ENCODE data around the gene PDE8B. TPM values are rescaled to one million over a fixed set of nuclear protein-coding genes. Genes with fewer than 3 reads are reported as not detected.

The PDE8B gene
- total RNA-seq, 1 experiment from 2014 or later = not detected

- no peak for TF ChIP-seq EZH2 (IDR thresholded peaks at IDR 0.05; ENCODE audit: low read length, unreplicated experiment)
- TF ChIP-seq, protein P1, sequence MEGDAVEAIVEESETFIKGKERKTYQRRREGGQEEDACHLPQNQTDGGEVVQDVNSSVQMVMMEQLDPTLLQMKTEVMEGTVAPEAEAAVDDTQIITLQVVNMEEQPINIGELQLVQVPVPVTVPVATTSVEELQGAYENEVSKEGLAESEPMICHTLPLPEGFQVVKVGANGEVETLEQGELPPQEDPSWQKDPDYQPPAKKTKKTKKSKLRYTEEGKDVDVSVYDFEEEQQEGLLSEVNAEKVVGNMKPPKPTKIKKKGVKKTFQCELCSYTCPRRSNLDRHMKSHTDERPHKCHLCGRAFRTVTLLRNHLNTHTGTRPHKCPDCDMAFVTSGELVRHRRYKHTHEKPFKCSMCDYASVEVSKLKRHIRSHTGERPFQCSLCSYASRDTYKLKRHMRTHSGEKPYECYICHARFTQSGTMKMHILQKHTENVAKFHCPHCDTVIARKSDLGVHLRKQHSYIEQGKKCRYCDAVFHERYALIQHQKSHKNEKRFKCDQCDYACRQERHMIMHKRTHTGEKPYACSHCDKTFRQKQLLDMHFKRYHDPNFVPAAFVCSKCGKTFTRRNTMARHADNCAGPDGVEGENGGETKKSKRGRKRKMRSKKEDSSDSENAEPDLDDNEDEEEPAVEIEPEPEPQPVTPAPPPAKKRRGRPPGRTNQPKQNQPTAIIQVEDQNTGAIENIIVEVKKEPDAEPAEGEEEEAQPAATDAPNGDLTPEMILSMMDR (conservative IDR thresholded peaks at IDR 0.05; ENCODE audit: low read depth, low read length) = no peak
- no peak for TF ChIP-seq EZH2phosphoT487 (IDR thresholded peaks at IDR 0.05; ENCODE audit: borderline replicate concordance, low read length)
- H2AFZ ChIP-seq (ENCODE audit: low read length) = no peak overlapping the region
- ATAC-seq (no peak), DNase-seq (peak; percentile 3)
- no peak overlapping the region for H3K27ac ChIP-seq (ENCODE audit: low read length)
- no peaks in the 10 kb centered on the region for H3K4me1 ChIP-seq (ENCODE audit: insufficient read depth, low read length)
- H4K20me1 ChIP-seq (ENCODE audit: low read length) = no peaks in the 10 kb centered on the region
- H3K4me2 ChIP-seq (ENCODE audit: low read length) = no peak overlapping the region
- H3K9me2 ChIP-seq (replicated peaks; ENCODE audit: low read length) = no peaks in the 10 kb centered on the region
- no peak overlapping the region for H3K9ac ChIP-seq (ENCODE audit: low read length)
- no TSS peak for BruUV-seq (replicated peaks)
- H3F3A ChIP-seq (ENCODE audit: low read length, unreplicated experiment) = no peaks in the 10 kb centered on the region
- no peak overlapping the region for H3K4me3 ChIP-seq (ENCODE audit: low read length)
- H3K36me3 ChIP-seq (ENCODE audit: low read depth, low read length) = no peaks in the 10 kb centered on the region
- ChIA-PET CTCF (no interaction called here), POLR2A (ENCODE audit: unreplicated experiment) (no interaction called here)
- intact Hi-C loops (cut with micrococcal nuclease) = no loop called here
- no peaks in the 10 kb centered on the region for H3K27me3 ChIP-seq (ENCODE audit: low read length)
- no peaks in the 10 kb centered on the region for H3K79me2 ChIP-seq (ENCODE audit: low read length)
- no peaks in the 10 kb centered on the region for H3K9me3 ChIP-seq (ENCODE audit: low read length)
These were observed 132.7 kb downstream of the PDE8B start for GRCh38 chr5:77343165-77343564.

DNA sequence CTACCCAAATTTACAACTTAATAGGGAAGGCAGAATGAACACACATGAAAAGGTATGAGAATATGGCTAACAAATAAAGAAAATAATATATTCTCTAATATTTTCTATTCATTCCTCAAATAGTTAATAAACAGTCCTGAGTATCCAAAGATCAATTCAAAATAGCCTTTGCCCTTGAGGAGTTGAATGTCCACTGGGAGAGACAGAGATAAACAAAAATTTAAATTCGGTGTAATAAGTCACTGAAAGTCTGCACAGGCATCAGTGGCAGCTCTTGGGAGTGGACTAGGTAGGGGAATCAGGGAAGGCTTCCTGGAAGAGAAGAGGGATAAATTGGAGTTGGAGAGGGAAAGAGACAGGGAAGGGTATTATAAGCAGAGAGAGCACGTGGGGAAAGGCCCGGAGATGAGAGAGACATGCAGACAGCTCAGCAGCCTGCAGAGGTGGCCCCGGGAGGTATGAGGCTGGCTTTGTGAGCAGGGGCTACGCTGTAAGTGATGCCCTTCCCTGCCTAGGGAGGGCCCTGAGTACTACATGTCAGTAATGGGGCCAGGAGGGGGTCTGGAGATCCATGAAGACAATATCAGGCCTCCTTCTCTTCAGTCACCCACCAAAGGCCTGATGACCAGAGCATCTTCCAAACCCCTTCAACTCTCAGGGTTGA, 137.1 kb downstream of the PDE8B start:
- TF ChIP-seq EZH2phosphoT487 (IDR thresholded peaks at IDR 0.05; ENCODE audit: borderline replicate concordance, low read length) (no peak), EZH2 (IDR thresholded peaks at IDR 0.05; ENCODE audit: low read length, unreplicated experiment) (no peak)
- TF ChIP-seq, protein P1 (conservative IDR thresholded peaks at IDR 0.05; ENCODE audit: low read depth, low read length) = no peak
- ChIA-PET POLR2A (ENCODE audit: unreplicated experiment) (no interaction called here), CTCF (no interaction called here)
- no peaks in the 10 kb centered on the region for H3K9me2 ChIP-seq (replicated peaks; ENCODE audit: low read length)
- BruUV-seq (replicated peaks) = no TSS peak
- H3F3A ChIP-seq (ENCODE audit: low read length, unreplicated experiment) = no peaks in the 10 kb centered on the region
- no peaks in the 10 kb centered on the region for H3K27me3 ChIP-seq (ENCODE audit: low read length)
- no peaks in the 10 kb centered on the region for H4K20me1 ChIP-seq (ENCODE audit: low read length)
- H2AFZ ChIP-seq (ENCODE audit: low read length) = no peak overlapping the region
- intact Hi-C loops (cut with micrococcal nuclease) = no loop called here
- DNase-seq = no peak
- no peaks in the 10 kb centered on the region for H3K4me1 ChIP-seq (ENCODE audit: insufficient read depth, low read length)
- H3K27ac ChIP-seq (ENCODE audit: low read length) = no peak overlapping the region
- H3K9ac ChIP-seq (ENCODE audit: low read length) = no peak overlapping the region
- H3K79me2 ChIP-seq (ENCODE audit: low read length) = no peaks in the 10 kb centered on the region
- no peaks in the 10 kb centered on the region for H3K9me3 ChIP-seq (ENCODE audit: low read length)
- ATAC-seq = no peak
- no peaks in the 10 kb centered on the region for H3K36me3 ChIP-seq (ENCODE audit: low read depth, low read length)
- no peak overlapping the region for H3K4me3 ChIP-seq (ENCODE audit: low read length)
- H3K4me2 ChIP-seq (ENCODE audit: low read length) = no peak overlapping the region

DNA sequence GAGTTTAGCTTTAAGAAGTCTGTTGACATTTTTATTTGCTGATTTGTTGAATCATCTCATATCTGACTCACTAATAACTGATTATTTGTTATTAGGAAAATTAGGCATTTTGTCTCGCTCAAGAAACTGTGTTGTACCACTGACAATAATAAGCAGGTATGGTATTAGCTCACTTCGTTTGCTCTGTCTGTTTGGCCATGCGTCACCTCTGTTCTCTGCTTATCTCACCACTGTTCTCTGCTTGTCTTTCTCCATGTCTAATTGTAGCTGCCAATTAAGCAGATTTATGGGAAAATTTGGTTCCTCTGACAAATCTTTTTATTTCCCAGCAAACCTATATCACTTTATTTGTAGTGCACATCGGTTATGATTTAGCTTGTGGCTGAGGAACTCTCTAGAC, 142.8 kb downstream of the PDE8B start:
- Histone ChIP-seq H3F3A (ENCODE audit: low read length, unreplicated experiment) (no peaks in the 10 kb centered on the region), H3K27me3 (ENCODE audit: low read length) (no peaks in the 10 kb centered on the region), H3K79me2 (ENCODE audit: low read length) (no peaks in the 10 kb centered on the region), H3K9ac (ENCODE audit: low read length) (no peak overlapping the region), H3K9me2 (replicated peaks; ENCODE audit: low read length) (no peaks in the 10 kb centered on the region), H4K20me1 (ENCODE audit: low read length) (no peaks in the 10 kb centered on the region), H3K4me1 (ENCODE audit: insufficient read depth, low read length) (no peaks in the 10 kb centered on the region), H3K4me2 (ENCODE audit: low read length) (no peak overlapping the region), H3K9me3 (ENCODE audit: low read length) (no peaks in the 10 kb centered on the region), H2AFZ (ENCODE audit: low read length) (no peak overlapping the region), H3K36me3 (ENCODE audit: low read depth, low read length) (no peaks in the 10 kb centered on the region), H3K4me3 (ENCODE audit: low read length) (no peak overlapping the region), H3K27ac (ENCODE audit: low read length) (no peak overlapping the region)
- intact Hi-C loops (cut with micrococcal nuclease) = no loop called here
- DNase-seq (no peak), ATAC-seq (no peak; the same call in 1 of the 2 replicates)
- no peak for TF ChIP-seq EZH2 (IDR thresholded peaks at IDR 0.05; ENCODE audit: low read length, unreplicated experiment)
- TF ChIP-seq, protein P1 (conservative IDR thresholded peaks at IDR 0.05; ENCODE audit: low read depth, low read length) = no peak
- POLR2A ChIA-PET (ENCODE audit: unreplicated experiment) = interaction anchor here (0.5 kb wide), 1 partner anchor 785 kb away, joined by 4 read pairs; no protein-coding TSS in a partner anchor
- no TSS peak for BruUV-seq (replicated peaks)
- CTCF ChIA-PET = no interaction called here
